Activated naive CD4-positive, alpha-beta T cell treated with anti-CD3 and anti-CD28 coated beads for 36 hours (primary cell): Measurements from ENCODE around the gene PIP4K2A. TPM values are rescaled to one million over a fixed set of nuclear protein-coding genes. Genes with fewer than 3 reads are reported as not detected.

Experiments
- CTCF ChIA-PET: fragments of 350-600 bp; sonication (Branson Sonifier 250); formaldehyde crosslinking; loops from one replicate; lab custom pipeline; 2021; ENCODE audit warnings: antibody characterized with exemption; lab: Charles Lee
- DNase-seq: peaks from one replicate; pipeline ENCODE4 v3.0.0-alpha.2; 2020
- H3K27ac Mint-ChIP-seq: one replicate; pipeline ENCODE4 v1.8.0; 2021; ENCODE audit warnings: mild to moderate bottlenecking, mixed read lengths
- H3K27me3 Mint-ChIP-seq: one replicate; pipeline ENCODE4 v1.8.0; 2021; ENCODE audit warnings: low read depth, mixed read lengths
- H3K36me3 Mint-ChIP-seq: one replicate; pipeline ENCODE4 v1.8.0; 2021; ENCODE audit warnings: low read depth, mixed read lengths
- H3K4me1 Mint-ChIP-seq: one replicate; pipeline ENCODE4 v1.8.0; 2021; ENCODE audit warnings: low read depth, mixed read lengths
- H3K4me3 Mint-ChIP-seq: one replicate; pipeline ENCODE4 v1.8.0; 2021; ENCODE audit warnings: mild to moderate bottlenecking, moderate library complexity, mixed read lengths
- H3K9me3 Mint-ChIP-seq: one replicate; pipeline ENCODE4 v1.8.0; 2021; ENCODE audit warnings: mixed read lengths
- intact Hi-C: fragments of 100-400 bp; cut with micrococcal nuclease; formaldehyde crosslinking; loops from one replicate; pipeline ENCODE4 v1.15.1; 2023
- total RNA-seq, 2 experiments: library from RNA; stranded (reverse); gene quantifications; one replicate each; pipeline ENCODE4 v1.2.3, GENCODE V29; 2021

Gene PIP4K2A
- total RNA-seq, 2 experiments from 2014 or later, result 68.0 to 74.1 TPM

- Mint-ChIP-seq H3K4me3 (no peak overlapping the region), H3K36me3 (peaks cover 11% of the 10 kb centered on the region), H3K4me1 (peaks cover 3% of the 10 kb centered on the region), H3K9me3 (no peaks in the 10 kb centered on the region), H3K27ac (no peak overlapping the region), H3K27me3 (no peaks in the 10 kb centered on the region)
- CTCF ChIA-PET, result interaction anchor here (0.7 to 0.9 kb wide), 2 partner anchors 20 to 432 kb away, joined by 3 read pairs; no protein-coding TSS in a partner anchor
- DNase-seq, result no peak
- intact Hi-C loops, result loop anchor here (5.0 kb wide), 1 partner anchor 513 kb away; no protein-coding TSS in a partner anchor
Measured at GRCh38 chr10:22554461-22555182, 159.8 kb downstream of the PIP4K2A start.

- Mint-ChIP-seq H3K9me3 (no peaks in the 10 kb centered on the region), H3K4me3 (no peak overlapping the region), H3K27me3 (no peaks in the 10 kb centered on the region), H3K27ac (no peak overlapping the region), H3K36me3 (peaks cover 14% of the 10 kb centered on the region), H3K4me1 (peaks cover 3% of the 10 kb centered on the region)
- intact Hi-C loops, result loop anchor here (5.0 kb wide), 1 partner anchor 514 kb away; no protein-coding TSS in a partner anchor
- CTCF ChIA-PET, result interaction anchor here (0.6 to 1.4 kb wide), 3 partner anchors 169 to 436 kb away, joined by 3 to 5 read pairs (median 3); no protein-coding TSS in a partner anchor
- no peak for DNase-seq
Measured at GRCh38 chr10:22553452-22553995, 160.9 kb downstream of the PIP4K2A start.

- Mint-ChIP-seq H3K27me3 (no peaks in the 10 kb centered on the region), H3K4me1 (peaks cover 3% of the 10 kb centered on the region), H3K36me3 (peaks cover 18% of the 10 kb centered on the region), H3K9me3 (no peaks in the 10 kb centered on the region), H3K27ac (no peak overlapping the region), H3K4me3 (no peak overlapping the region)
- DNase-seq, result no peak
- intact Hi-C loops, result loop anchor here (5.0 kb wide), 1 partner anchor 514 kb away; no protein-coding TSS in a partner anchor
- CTCF ChIA-PET, result interaction anchor here (0.7 to 1.4 kb wide), 2 partner anchors 382 to 436 kb away, joined by 3 to 5 read pairs; no protein-coding TSS in a partner anchor
Measured at GRCh38 chr10:22552888-22553378, 161.4 kb downstream of the PIP4K2A start.

GRCh38 chr10:22551681-22552365 is 162.6 kb downstream of the PIP4K2A start:
- H3K9me3 Mint-ChIP-seq, result no peaks in the 10 kb centered on the region

GRCh38 chr10:22550732-22551131 is 163.6 kb downstream of the PIP4K2A start:
- Mint-ChIP-seq H3K27me3 (no peaks in the 10 kb centered on the region), H3K9me3 (no peaks in the 10 kb centered on the region), H3K36me3 (peaks cover 27% of the 10 kb centered on the region), H3K4me1 (peaks cover 3% of the 10 kb centered on the region), H3K4me3 (no peak overlapping the region), H3K27ac (no peak overlapping the region)
- intact Hi-C loops, result loop anchor here (1.0 to 5.0 kb wide), 2 partner anchors 439 to 517 kb away; no protein-coding TSS in a partner anchor
- CTCF ChIA-PET, result interaction anchor here (0.6 to 1.7 kb wide), 11 partner anchors 9 to 439 kb away, joined by 3 to 6 read pairs (median 3); no protein-coding TSS in a partner anchor
- DNase-seq, result peak; percentile 77

More at GRCh38 chr10:22551681-22552365, 162.6 kb downstream of the PIP4K2A start:
- no peak overlapping the region for H3K4me3 Mint-ChIP-seq
- DNase-seq, result no peak
- H3K27me3 Mint-ChIP-seq, result no peaks in the 10 kb centered on the region
- H3K4me1 Mint-ChIP-seq, result peaks cover 3% of the 10 kb centered on the region
- H3K27ac Mint-ChIP-seq, result no peak overlapping the region
- H3K36me3 Mint-ChIP-seq, result peaks cover 23% of the 10 kb centered on the region
- intact Hi-C loops, result loop anchor here (5.0 kb wide), 1 partner anchor 515 kb away; no protein-coding TSS in a partner anchor
- CTCF ChIA-PET, result interaction anchor here (0.8 to 1.7 kb wide), 8 partner anchors 11 to 439 kb away, joined by 3 to 6 read pairs (median 3); no protein-coding TSS in a partner anchor

- DNase-seq, result no peak
- intact Hi-C loops, result no loop called here
Measured at GRCh38 chr10:22548344-22548743, 166.0 kb downstream of the PIP4K2A start.

GRCh38 chr10:22545643-22546042 is 168.7 kb downstream of the PIP4K2A start:
- CTCF ChIA-PET, result no interaction called here
- H3K9me3 Mint-ChIP-seq, result no peaks in the 10 kb centered on the region
- H3K4me3 Mint-ChIP-seq, result no peak overlapping the region
- no peaks in the 10 kb centered on the region for H3K27me3 Mint-ChIP-seq
- H3K27ac Mint-ChIP-seq, result no peak overlapping the region
- peaks cover 3% of the 10 kb centered on the region for H3K4me1 Mint-ChIP-seq
- H3K36me3 Mint-ChIP-seq, result peaks cover 48% of the 10 kb centered on the region
- intact Hi-C loops, result no loop called here
- no peak for DNase-seq

More at GRCh38 chr10:22548344-22548743, 166.0 kb downstream of the PIP4K2A start:
- no peak overlapping the region for H3K27ac Mint-ChIP-seq
- H3K27me3 Mint-ChIP-seq, result no peaks in the 10 kb centered on the region
- no peak overlapping the region for H3K4me3 Mint-ChIP-seq
- peaks cover 6% of the 10 kb centered on the region for H3K4me1 Mint-ChIP-seq
- H3K9me3 Mint-ChIP-seq, result no peaks in the 10 kb centered on the region
- CTCF ChIA-PET, result interaction anchor here (1.1 kb wide), 1 partner anchor 434 kb away, joined by 3 read pairs; no protein-coding TSS in a partner anchor
- peaks cover 30% of the 10 kb centered on the region for H3K36me3 Mint-ChIP-seq

- CTCF ChIA-PET, result interaction anchor here (1.7 kb wide), 1 partner anchor 445 kb away, joined by 7 read pairs; no protein-coding TSS in a partner anchor
Measured at GRCh38 chr10:22544325-22545068, 169.9 kb downstream of the PIP4K2A start.

GRCh38 chr10:22542773-22543172 is 171.6 kb downstream of the PIP4K2A start:
- Mint-ChIP-seq H3K27me3 (no peaks in the 10 kb centered on the region), H3K27ac (no peak overlapping the region), H3K4me3 (no peak overlapping the region), H3K9me3 (no peaks in the 10 kb centered on the region), H3K36me3 (peaks cover 60% of the 10 kb centered on the region), H3K4me1 (peaks cover 3% of the 10 kb centered on the region)
- no peak for DNase-seq
- CTCF ChIA-PET, result interaction anchor here (1.7 kb wide), 1 partner anchor 446 kb away, joined by 7 read pairs; no protein-coding TSS in a partner anchor
- intact Hi-C loops, result no loop called here

More at GRCh38 chr10:22544325-22545068, 169.9 kb downstream of the PIP4K2A start:
- no peaks in the 10 kb centered on the region for H3K9me3 Mint-ChIP-seq
- no peaks in the 10 kb centered on the region for H3K27me3 Mint-ChIP-seq
- H3K4me3 Mint-ChIP-seq, result no peak overlapping the region
- intact Hi-C loops, result no loop called here
- H3K36me3 Mint-ChIP-seq, result peaks cover 53% of the 10 kb centered on the region
- DNase-seq, result no peak
- H3K4me1 Mint-ChIP-seq, result peaks cover 3% of the 10 kb centered on the region
- H3K27ac Mint-ChIP-seq, result no peak overlapping the region

- CTCF ChIA-PET, result interaction anchor here (0.6 kb wide), 1 partner anchor 448 kb away, joined by 3 read pairs; no protein-coding TSS in a partner anchor
- H3K27me3 Mint-ChIP-seq, result no peaks in the 10 kb centered on the region
- peaks cover 3% of the 10 kb centered on the region for H3K4me1 Mint-ChIP-seq
- no peak overlapping the region for H3K4me3 Mint-ChIP-seq
- H3K36me3 Mint-ChIP-seq, result peaks cover 62% of the 10 kb centered on the region
- H3K27ac Mint-ChIP-seq, result no peak overlapping the region
- H3K9me3 Mint-ChIP-seq, result no peaks in the 10 kb centered on the region
- intact Hi-C loops, result no loop called here
- DNase-seq, result no peak
Measured at GRCh38 chr10:22541900-22542299, 172.5 kb downstream of the PIP4K2A start.
